Hematopoietic multipotent progenitor cell treated with erythropoietin and hydrocortisone succinate and interleukin-3 and kit ligand, for 15 days (in vitro differentiated cells): ENCODE results near the gene INSIG1.

ENCODE experiments used
- DNase-seq: peaks from one replicate; pipeline ENCODE4 v3.0.0-alpha.2; 2015; ENCODE audit warnings: low spot score

The INSIG1 gene

DNA sequence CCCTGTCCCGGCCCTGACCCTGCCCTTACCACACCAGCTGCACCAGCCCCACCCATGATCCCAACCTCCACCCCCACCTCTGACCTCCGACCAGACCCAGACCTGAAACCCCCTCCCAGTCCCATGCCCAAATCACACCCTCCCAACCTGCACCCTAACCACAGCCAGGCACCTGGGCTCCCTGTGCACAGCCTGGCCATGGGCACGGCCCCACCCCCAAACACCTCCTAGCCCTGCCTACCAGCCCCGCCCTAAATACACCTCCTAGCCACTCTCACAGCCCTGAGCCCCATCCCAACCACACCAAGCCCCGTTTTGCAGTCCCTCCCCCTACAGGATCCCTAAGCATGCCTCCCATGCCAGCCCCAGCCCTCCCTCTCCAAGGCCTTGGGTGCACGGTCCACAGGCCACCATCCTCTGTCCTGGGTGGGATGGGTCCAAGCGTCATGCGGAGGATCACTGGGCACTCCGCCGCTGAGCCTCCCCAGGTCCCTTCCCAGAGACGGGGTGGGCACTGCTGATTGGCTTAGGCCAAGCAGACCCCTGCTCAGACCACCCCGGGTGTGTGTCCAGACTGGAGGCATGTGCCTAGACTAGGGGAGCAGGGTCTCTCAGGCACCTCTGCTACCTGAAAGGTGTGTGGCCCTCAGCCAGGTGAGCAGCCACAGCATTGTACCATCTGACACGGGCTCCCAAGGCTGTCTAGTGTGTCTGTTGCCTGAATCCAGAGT, 30.1 kb downstream of the INSIG1 start:
- no peak for DNase-seq

DNA sequence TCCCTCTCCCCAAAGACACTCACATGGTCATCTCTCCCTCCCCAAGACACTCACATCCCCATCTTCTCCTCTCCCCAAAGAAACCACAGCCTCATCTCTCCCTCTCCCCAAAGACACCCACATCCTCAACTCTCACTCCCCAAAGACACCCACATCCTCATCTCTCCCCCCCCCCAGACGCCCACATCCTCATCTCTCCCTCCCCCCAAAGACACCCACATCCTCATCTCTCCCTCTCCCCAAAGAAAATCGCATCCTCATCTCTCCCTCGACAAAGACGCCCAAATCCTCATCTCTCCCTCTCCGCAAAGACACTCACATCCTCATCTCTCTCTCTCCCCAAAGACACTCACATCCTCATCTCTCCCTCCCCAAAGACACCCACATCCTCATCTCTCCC, 31.5 kb downstream of the INSIG1 start:
- DNase-seq: no peak

DNA sequence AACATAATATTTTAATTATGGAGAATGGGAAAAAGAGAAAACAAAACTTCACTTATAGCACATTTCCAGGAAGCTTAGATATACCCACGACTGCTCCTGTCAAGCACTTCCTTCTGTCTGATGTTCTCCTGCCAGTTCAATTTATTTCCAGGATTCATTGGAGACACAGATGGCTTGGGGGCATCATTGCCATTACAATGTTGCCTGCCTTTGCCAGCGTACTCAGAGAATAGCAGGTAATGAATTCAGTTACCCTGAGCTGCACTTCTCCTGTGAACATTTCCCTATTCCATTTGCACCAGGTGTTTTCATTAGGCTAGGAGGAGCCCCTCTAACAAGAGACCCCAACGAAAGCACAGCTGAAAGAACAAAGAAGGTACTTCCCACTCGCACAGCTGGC, 33.7 kb downstream of the INSIG1 start:
- DNase-seq: no peak

- no peak for DNase-seq
Observed at GRCh38 chr7:155333346-155334234, 35.9 kb downstream of the INSIG1 start.

DNA sequence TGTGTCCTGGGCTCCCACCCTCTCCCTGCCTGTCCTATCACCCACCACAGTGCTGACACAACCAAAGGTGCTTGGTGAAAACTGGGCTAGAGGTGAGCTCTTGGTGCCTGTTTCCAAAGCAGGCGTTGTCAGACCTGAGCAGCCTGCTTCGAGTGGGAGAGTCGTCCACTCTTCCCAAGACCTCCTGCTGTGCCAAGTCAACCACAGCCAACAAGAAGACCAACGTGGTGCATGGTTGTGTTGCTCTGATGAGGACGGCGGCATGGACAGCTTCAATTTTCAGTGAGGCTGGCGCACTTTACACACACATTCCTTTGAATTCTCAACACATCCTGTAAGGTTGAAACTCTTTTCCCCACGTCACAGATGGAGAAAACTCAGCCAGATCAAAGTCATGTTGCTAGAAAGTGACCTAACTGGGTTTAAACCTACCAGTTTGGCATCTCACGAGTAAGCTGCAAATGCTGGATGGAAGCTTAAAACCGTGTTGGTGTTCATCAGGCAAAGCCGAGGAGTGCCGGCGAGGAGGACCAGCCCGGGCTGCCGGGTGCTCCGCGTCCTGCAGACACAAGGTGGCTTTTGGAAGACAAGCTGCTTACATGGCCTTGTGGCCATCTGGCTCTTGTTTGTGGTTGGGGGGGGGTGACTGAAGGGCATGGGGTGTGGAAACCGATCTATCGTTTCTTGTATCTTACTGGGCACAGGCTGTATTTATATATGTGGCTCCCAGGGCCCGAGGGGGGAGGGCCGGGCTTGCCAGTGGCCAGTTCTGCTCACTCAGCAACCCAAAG, 39.3 kb downstream of the INSIG1 start:
- DNase-seq: no peak

GRCh38 chr7:155337946-155338631, 40.4 kb downstream of the INSIG1 start:
- no peak for DNase-seq

GRCh38 chr7:155338632-155339320, 41.1 kb downstream of the INSIG1 start:
- no peak for DNase-seq

GRCh38 chr7:155339474-155339873, 41.8 kb downstream of the INSIG1 start:
- no peak for DNase-seq

- DNase-seq: no peak
Observed at GRCh38 chr7:155340071-155340531, 42.4 kb downstream of the INSIG1 start.

GRCh38 chr7:155340721-155341120, 43.0 kb downstream of the INSIG1 start:
- no peak for DNase-seq

- no peak for DNase-seq
Observed at GRCh38 chr7:155341463-155341983, 43.8 kb downstream of the INSIG1 start.

DNA sequence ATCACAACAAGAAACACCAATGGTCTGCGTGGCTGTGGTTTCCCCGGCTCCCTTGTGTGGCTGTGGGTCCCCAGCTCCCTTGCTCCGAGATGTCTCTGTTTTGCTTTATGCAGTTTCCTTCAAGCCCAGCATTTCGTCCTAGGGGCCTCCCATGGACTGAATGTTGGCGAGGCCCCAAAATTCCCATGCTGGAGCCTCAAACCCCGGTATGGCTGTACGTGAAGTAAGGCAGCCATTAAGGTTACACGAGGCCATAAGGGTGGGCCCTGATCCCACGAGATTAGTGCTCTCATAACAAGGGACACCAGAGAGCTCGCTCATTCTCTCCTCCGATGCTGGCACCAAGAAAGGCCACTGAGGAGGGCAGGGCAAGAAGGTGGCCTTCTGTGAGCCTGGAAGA, 44.6 kb downstream of the INSIG1 start:
- no peak for DNase-seq

DNA sequence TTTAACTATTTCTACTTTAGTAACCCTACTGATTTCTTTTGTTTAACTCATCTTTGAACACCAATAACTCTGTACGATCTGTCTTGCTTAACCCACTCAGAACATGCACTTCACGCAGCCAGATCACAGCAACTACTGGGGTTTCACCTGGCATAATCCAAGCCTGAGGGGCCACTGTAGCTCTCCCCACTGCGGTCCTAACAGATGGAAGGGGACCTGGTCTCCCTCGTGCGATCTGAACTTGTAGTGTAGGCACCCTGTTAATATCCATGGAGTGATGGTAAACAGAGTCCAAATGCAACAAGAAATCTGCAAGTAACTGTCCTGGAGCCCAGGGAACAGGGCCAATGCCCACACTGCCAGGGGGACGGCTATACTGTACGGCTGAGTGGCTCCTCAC, 45.5 kb downstream of the INSIG1 start:
- DNase-seq: no peak

- no peak for DNase-seq
Observed at GRCh38 chr7:155343661-155344121, 46.0 kb downstream of the INSIG1 start.

DNA sequence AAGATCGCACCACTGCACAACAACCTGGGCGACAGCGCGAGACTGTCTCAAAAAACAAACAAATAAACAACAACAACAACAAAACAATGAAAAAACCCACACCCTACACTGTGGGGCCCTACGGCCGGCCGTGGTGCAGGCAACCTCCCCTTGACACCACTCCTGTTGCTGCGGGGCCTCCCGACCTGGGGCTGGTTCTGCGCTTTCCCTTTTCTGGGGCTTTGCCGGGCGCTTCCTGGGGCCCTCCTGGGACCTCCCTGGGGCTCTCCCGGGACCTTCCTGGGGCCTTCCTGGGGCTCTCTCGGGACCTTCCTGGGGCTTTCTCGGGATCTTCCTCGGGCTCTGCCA, 46.6 kb downstream of the INSIG1 start:
- no peak for DNase-seq

GRCh38 chr7:155344618-155345433, 47.1 kb downstream of the INSIG1 start:
- DNase-seq: peak; percentile 76

GRCh38 chr7:155345490-155345889, 47.8 kb downstream of the INSIG1 start:
- DNase-seq: no peak

- DNase-seq: no peak
Observed at GRCh38 chr7:155346285-155346684, 48.6 kb downstream of the INSIG1 start.

DNA sequence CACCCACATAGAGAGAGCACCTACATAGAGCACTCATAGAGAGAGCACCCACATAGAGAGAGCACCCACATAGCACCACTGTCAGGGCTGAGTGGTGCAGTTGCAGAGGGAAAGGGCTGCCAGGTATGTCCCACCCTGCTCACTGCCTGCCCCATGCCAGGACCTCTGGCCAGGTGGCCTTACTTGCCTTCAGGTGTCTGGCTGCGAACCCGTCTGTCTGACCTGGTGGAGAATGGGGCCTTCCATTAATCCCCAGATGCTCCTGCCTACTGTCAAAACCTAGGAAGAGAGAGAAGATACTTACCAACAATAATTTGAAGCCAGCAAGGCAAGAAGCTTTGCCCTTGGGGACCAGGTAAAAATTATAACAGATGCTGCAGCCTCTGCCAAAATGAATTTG, 51.1 kb downstream of the INSIG1 start:
- DNase-seq: no peak
